Fibroblast of pulmonary artery (primary cell): ENCODE measurements around the gene MARF1.
"Not testable (repeated sequence)": the region's sequence is repeated elsewhere in the genome, so short reads cannot be mapped to it uniquely, and the experiment has no call there.

ENCODE experiments used
- DNase-seq: peaks from one replicate; pipeline ENCODE4 v3.0.0-alpha.2; 2010; ENCODE audit warnings: low read depth
- H3K4me3 ChIP-seq: replicated peaks from 2 replicates; pipeline ENCODE4 v1.5.1; 2011; ENCODE audit warnings: low read depth, mild to moderate bottlenecking, control low read depth, low read length, moderate library complexity
- TF ChIP-seq, protein P1 (sequence below): IDR thresholded peaks from 2 replicates; pipeline ENCODE4 v1.5.1; 2011; ENCODE audit warnings: mild to moderate bottlenecking, control low read depth, low read length, inconsistent platforms; ENCODE audit errors: missing control alignments

MARF1 gene

DNA sequence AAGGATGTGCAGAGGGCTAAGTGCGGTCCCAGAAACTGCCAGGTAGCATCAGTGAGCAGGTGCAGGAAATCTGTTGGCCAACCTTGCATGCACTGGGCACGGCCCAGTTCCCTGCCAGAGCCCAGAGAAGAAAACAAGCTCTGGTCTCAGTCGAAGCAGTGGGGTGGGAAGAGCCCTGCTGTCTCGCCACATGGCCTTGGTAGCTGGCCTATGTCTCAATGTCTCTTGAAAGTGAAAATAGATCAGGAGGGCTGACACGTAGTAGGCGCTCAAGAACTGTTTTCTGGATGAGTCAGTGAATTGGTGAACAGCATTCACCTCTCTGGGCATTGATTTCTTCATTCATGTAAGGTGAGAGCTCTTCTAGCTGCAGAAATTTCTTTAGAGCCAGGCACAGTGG, 90.4 kb downstream of the MARF1 start:
- no peak overlapping the region for H3K4me3 ChIP-seq
- TF ChIP-seq, protein P1, sequence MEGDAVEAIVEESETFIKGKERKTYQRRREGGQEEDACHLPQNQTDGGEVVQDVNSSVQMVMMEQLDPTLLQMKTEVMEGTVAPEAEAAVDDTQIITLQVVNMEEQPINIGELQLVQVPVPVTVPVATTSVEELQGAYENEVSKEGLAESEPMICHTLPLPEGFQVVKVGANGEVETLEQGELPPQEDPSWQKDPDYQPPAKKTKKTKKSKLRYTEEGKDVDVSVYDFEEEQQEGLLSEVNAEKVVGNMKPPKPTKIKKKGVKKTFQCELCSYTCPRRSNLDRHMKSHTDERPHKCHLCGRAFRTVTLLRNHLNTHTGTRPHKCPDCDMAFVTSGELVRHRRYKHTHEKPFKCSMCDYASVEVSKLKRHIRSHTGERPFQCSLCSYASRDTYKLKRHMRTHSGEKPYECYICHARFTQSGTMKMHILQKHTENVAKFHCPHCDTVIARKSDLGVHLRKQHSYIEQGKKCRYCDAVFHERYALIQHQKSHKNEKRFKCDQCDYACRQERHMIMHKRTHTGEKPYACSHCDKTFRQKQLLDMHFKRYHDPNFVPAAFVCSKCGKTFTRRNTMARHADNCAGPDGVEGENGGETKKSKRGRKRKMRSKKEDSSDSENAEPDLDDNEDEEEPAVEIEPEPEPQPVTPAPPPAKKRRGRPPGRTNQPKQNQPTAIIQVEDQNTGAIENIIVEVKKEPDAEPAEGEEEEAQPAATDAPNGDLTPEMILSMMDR, result no peak
- no peak for DNase-seq

DNA sequence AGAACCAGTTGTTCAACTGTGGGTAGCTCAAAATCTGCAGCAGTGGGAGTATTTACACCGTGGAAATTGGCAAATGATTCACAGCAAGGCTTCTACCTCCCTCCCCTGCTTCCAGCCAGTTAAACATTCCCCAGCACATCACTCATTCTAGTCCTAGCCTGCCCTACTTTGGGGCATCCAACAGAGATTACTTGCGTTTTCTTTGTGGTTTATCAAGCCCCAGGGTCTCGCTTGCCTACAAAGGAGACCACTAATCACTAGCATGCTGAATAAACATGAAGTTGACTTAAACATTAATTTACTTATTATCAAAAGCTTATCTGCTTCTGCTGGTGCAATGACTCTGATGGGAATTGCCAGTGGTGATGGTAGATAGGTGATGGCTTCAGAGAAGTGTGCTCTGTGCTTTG, 94.5 kb downstream of the MARF1 start:
- DNase-seq, result no peak
- no peak overlapping the region for H3K4me3 ChIP-seq
- TF ChIP-seq, protein P1, result no peak

DNA sequence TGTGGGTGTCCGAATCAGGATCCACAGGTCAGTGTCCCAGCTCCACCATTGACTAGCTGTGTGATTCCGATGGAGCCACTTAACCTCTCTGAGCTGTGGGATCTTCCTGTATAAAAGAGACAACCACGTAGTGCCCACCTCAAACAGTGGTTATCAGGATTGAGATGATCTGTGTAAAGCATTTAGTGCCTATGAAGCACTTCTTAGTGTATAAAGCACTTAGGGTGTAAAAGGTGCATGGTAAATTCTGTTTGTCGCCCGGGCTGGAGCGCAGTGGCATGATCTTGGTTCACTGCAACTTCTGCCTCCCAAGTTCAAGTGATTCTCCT, 95.2 kb downstream of the MARF1 start:
- TF ChIP-seq, protein P1, result no peak
- no peak for DNase-seq
- H3K4me3 ChIP-seq, result no peak overlapping the region

DNA sequence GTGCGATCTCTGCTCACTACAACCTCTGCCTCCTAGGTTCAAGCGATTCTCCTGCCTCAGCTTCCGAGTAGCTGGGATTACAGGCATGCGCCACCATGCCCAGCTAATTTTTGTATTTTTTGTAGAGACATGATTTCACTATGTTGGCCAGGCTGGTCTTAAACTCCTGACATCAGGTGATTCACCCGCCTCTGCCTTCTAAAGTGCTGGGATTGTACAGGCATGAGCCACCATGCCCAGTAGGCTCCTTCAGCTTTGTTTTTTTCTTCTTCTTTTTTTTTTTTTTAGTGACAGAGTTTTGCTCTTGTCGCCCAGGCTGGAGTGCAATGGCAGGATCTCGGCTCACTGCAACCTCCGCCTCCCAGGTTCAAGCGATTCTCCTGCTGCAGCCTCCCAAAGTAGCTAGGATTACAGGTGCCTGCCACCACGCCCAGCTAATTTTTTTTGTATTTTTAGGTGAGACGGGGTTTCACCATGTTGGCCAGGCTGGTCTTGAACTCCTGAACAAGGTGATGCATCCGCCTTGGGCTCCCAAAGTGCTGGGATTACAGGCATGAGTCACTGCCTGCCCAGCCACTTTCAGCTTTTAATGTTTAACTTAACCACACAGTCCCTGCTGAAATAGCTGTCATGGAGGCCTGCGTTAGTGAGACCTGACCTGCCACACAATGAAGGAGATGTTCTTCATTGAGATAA, 95.7 kb downstream of the MARF1 start:
- DNase-seq, H3K4me3 ChIP-seq: not testable (repeated sequence)

DNA sequence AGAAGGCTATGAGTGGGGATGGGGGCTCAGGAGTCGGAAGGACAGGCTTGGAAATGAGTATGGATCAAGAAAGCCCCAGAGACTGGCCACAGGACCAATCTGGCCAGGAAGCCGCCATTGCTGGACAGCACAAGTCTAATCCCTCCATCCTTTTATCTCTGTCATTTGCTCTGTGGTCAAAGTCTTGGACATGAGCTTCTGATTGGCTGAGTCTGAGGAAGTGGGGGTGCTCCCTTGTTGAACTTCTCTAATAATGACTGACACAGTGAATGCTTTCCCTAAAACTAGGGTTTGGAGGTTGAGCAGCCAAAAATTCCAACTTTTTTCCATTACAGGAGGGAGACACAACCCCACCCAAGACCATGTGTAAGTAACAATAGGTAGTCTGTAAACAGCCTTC, 97.4 kb downstream of the MARF1 start:
- DNase-seq, result no peak
- H3K4me3 ChIP-seq, result no peak overlapping the region
- TF ChIP-seq, protein P1, result no peak

DNA sequence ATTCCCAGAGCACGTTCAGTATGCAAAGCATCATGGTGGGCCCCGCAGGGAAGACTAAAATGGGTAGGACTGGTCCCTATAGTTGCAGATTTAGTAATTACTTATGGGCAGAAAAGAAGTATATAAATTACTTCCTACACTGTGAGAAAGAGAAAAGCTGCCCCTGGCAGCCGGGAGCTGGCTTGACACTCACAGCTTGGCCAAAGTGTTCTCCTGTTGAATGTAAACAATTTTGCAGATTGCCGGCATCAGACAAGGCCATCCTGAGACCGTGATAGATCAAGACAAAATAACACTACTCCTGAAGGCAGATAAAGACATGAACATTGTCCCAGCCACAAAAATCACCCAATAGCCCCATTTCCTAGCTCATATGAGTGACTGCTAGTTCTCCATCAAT, 98.5 kb downstream of the MARF1 start:
- TF ChIP-seq, protein P1, result no peak
- no peak overlapping the region for H3K4me3 ChIP-seq
- DNase-seq, result no peak
